Measurements from ENCODE around the gene PLPP2. TPM values are rescaled to one million over a fixed set of nuclear protein-coding genes. Genes with fewer than 3 reads are reported as not detected.

The PLPP2 gene
- total RNA-seq, 3 donors from 2014 or later (not counting 1 experiment from before 2014, with no cell fraction given) = 0.85 to 6.2 (median 1.0) TPM

DNA sequence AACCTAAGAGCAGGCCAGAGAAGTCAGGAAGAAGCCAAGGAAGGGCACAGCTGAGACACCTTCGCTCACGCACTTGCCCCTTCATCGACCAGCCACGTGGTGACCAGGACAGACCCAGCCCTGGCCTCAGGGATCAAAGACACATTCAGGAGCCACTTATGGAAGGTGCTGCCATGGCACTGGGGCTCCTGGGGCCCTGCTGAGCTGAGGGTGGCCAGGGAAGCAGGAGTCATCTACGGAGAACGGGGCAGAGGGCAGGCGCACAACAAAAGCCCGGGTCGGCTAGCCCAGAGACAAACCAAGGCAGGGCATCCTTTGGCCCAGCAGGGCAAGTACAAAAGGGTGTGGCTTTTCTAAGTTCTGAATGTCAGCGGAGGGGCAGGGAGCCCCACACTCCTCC lies 2.3 kb downstream of the PLPP2 start:
- 91% methylated on average over 10 of the region's 10 CpGs for WGBS (ENCODE audit: insufficient coverage)
- Histone ChIP-seq H3K4me1 (ENCODE audit: control insufficient read depth, insufficient read depth, low read length) (peaks cover 15% of the 10 kb centered on the region), H3K4me3 (ENCODE audit: low read length) (no peak overlapping the region), H3K27me3 (ENCODE audit: control insufficient read depth, insufficient read depth, low read length) (peaks cover 18% of the 10 kb centered on the region), H3K27ac (ENCODE audit: low read length) (no peak overlapping the region), H3K36me3 (ENCODE audit: control insufficient read depth, insufficient read depth, low read length) (no peaks in the 10 kb centered on the region), H3K9me3 (ENCODE audit: control insufficient read depth, insufficient read depth, low read length) (no peaks in the 10 kb centered on the region)
- Mint-ChIP-seq H3K9me3 (no peaks in the 10 kb centered on the region), H3K27me3 (ENCODE audit: low read depth in 2 of 2) (peaks cover 7 to 13% of the 10 kb centered on the region in 2 donors), H3K4me3 (no peak overlapping the region), H3K4me1 (peaks cover 0 to 9% of the 10 kb centered on the region in 2 donors), H3K27ac (peak overlapping the region in 1 of 2 donors; percentile 75), H3K36me3 (no peaks in the 10 kb centered on the region)
- TF ChIP-seq, protein P1, sequence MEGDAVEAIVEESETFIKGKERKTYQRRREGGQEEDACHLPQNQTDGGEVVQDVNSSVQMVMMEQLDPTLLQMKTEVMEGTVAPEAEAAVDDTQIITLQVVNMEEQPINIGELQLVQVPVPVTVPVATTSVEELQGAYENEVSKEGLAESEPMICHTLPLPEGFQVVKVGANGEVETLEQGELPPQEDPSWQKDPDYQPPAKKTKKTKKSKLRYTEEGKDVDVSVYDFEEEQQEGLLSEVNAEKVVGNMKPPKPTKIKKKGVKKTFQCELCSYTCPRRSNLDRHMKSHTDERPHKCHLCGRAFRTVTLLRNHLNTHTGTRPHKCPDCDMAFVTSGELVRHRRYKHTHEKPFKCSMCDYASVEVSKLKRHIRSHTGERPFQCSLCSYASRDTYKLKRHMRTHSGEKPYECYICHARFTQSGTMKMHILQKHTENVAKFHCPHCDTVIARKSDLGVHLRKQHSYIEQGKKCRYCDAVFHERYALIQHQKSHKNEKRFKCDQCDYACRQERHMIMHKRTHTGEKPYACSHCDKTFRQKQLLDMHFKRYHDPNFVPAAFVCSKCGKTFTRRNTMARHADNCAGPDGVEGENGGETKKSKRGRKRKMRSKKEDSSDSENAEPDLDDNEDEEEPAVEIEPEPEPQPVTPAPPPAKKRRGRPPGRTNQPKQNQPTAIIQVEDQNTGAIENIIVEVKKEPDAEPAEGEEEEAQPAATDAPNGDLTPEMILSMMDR (IDR thresholded peaks at IDR 0.05) = no peak
- intact Hi-C loops (cut with micrococcal nuclease) = no loop called here
- ATAC-seq = no peak
- DNase-seq = no peak

DNA sequence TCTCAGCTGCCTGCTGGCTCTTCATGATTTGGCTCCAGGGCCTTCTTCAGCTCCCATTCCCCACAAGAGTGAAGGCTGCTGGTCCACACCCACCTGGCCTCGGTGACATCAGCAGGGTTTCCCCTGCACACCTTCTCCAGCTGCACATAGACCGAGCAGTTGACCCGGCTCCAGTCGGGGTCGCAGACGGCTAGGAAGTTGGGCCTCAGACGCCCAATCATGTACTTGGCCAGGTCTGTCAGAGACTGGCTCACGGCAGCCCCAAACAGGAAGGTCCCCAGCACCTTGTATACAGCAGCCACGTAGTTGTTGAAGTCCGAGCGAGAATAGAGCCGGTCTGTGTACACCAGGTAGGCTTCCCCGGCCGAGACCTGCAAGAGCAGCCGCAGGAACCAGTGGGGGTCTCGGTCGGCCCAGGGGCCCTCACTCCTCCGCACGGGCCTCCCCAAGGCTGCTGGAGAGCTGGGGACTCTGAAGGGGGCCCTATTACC lies 3.8 kb downstream of the PLPP2 start:
- H3K27ac ChIP-seq (ENCODE audit: low read length) = no peak overlapping the region
- ATAC-seq (no peak), DNase-seq (no peak)
- H3K4me1 ChIP-seq (ENCODE audit: control insufficient read depth, insufficient read depth, low read length) = peaks cover 15% of the 10 kb centered on the region
- Mint-ChIP-seq H3K36me3 (no peaks in the 10 kb centered on the region), H3K27me3 (ENCODE audit: low read depth in 2 of 2) (peaks cover 0 to 2% of the 10 kb centered on the region in 2 donors), H3K9me3 (no peaks in the 10 kb centered on the region), H3K27ac (no peak overlapping the region), H3K4me3 (no peak overlapping the region), H3K4me1 (peaks cover 0 to 6% of the 10 kb centered on the region in 2 donors)
- no peaks in the 10 kb centered on the region for H3K36me3 ChIP-seq (ENCODE audit: control insufficient read depth, insufficient read depth, low read length)
- TF ChIP-seq, protein P1 (IDR thresholded peaks at IDR 0.05) = no peak
- H3K4me3 ChIP-seq (ENCODE audit: low read length) = no peak overlapping the region
- intact Hi-C loops (cut with micrococcal nuclease) = no loop called here
- no peaks in the 10 kb centered on the region for H3K9me3 ChIP-seq (ENCODE audit: control insufficient read depth, insufficient read depth, low read length)
- H3K27me3 ChIP-seq (ENCODE audit: control insufficient read depth, insufficient read depth, low read length) = peaks cover 15% of the 10 kb centered on the region
- 91% methylated on average over 19 of the region's 19 CpGs for WGBS (ENCODE audit: insufficient coverage)

DNA sequence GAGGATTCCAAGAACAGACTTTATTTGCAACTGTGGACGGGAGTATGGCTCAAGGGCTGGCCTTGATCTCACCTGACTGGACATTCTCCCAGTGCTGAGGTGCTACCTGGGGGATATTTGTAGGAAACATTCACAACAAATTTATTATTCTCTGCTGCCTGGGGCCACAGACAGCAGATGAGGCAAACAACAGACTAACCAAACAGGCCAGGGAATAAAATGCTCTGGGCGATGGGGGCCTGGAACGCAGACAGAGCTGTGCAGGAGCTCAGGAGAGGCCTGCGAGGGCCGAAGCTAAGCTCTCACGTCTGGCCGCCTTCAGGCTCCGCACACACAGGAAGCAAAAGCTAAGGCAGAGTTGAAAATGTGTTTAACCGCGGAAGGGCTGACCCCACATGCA lies 7.8 kb downstream of the PLPP2 start:
- Mint-ChIP-seq H3K4me3 (no peak overlapping the region), H3K36me3 (no peaks in the 10 kb centered on the region), H3K27ac (no peak overlapping the region), H3K4me1 (no peaks in the 10 kb centered on the region), H3K27me3 (ENCODE audit: low read depth in 2 of 2) (peaks cover 4 to 6% of the 10 kb centered on the region in 2 donors), H3K9me3 (no peaks in the 10 kb centered on the region)
- Histone ChIP-seq H3K4me1 (ENCODE audit: control insufficient read depth, insufficient read depth, low read length) (no peaks in the 10 kb centered on the region), H3K27ac (ENCODE audit: low read length) (no peak overlapping the region), H3K4me3 (ENCODE audit: low read length) (no peak overlapping the region), H3K36me3 (ENCODE audit: control insufficient read depth, insufficient read depth, low read length) (no peaks in the 10 kb centered on the region), H3K9me3 (ENCODE audit: control insufficient read depth, insufficient read depth, low read length) (no peaks in the 10 kb centered on the region), H3K27me3 (ENCODE audit: control insufficient read depth, insufficient read depth, low read length) (peaks cover 2% of the 10 kb centered on the region)
- no peak for ATAC-seq
- TF ChIP-seq, protein P1 (IDR thresholded peaks at IDR 0.05) = no peak
- intact Hi-C loops (cut with micrococcal nuclease) = no loop called here
- DNase-seq = no peak
- WGBS (ENCODE audit: insufficient coverage) = 93% methylated on average over 8 of the region's 10 CpGs

DNA sequence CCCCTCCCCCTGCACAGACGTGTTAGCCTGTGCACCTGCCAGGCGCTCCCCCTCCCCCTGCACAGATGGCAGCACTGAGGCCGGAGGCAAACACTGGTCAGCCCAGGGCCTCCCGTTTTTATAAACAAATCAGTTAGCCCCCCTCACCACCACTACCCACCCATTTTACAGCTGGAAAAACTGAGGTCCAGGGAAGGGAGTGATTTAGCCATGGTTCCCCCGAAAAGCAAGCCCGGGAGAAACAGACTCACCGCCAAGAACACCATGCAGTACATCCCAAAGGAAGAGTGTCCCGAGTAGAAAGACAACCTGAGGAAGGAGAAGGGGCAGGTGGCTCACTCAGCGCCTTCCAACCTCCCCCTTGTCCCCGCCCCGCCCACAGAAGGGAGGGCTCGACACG lies 8.7 kb downstream of the PLPP2 start:
- Mint-ChIP-seq H3K27me3 (ENCODE audit: low read depth in 2 of 2) (peaks cover 6% of the 10 kb centered on the region in 2 donors), H3K4me1 (no peaks in the 10 kb centered on the region), H3K4me3 (no peak overlapping the region), H3K27ac (no peak overlapping the region), H3K36me3 (no peaks in the 10 kb centered on the region), H3K9me3 (no peaks in the 10 kb centered on the region)
- DNase-seq (no peak), ATAC-seq (no peak)
- TF ChIP-seq, protein P1 (IDR thresholded peaks at IDR 0.05) = no peak
- peaks cover 2% of the 10 kb centered on the region for H3K27me3 ChIP-seq (ENCODE audit: control insufficient read depth, insufficient read depth, low read length)
- 71% methylated on average over 10 of the region's 13 CpGs for WGBS (ENCODE audit: insufficient coverage)
- intact Hi-C loops (cut with micrococcal nuclease) = no loop called here
- no peaks in the 10 kb centered on the region for H3K36me3 ChIP-seq (ENCODE audit: control insufficient read depth, insufficient read depth, low read length)
- no peaks in the 10 kb centered on the region for H3K9me3 ChIP-seq (ENCODE audit: control insufficient read depth, insufficient read depth, low read length)
- H3K4me3 ChIP-seq (ENCODE audit: low read length) = no peak overlapping the region
- no peaks in the 10 kb centered on the region for H3K4me1 ChIP-seq (ENCODE audit: control insufficient read depth, insufficient read depth, low read length)
- H3K27ac ChIP-seq (ENCODE audit: low read length) = no peak overlapping the region

Measured in natural killer cell (primary cell).